ENCODE data around the gene USP30. TPM values are rescaled to one million over a fixed set of nuclear protein-coding genes. Genes with fewer than 3 reads are reported as not detected.
"Not testable (repeated sequence)": the region's sequence is repeated elsewhere in the genome, so short reads cannot be mapped to it uniquely, and the experiment has no call there.

USP30 gene
- total and polyA plus RNA-seq, 3 donors from 2014 or later, result 36.3 to 53.1 (median 49.5) TPM

GRCh38 chr12:109052097-109052413, 321 bp upstream of the USP30 start:
- H3K36me3 ChIP-seq (ENCODE audit: low read depth, missing control alignments), result no peaks in the 10 kb centered on the region
- no peaks in the 10 kb centered on the region for H3K9me3 ChIP-seq
- H3K4me1 ChIP-seq, result peaks cover 6% of the 10 kb centered on the region
- no peaks in the 10 kb centered on the region for H3K27me3 ChIP-seq
- no peak for TF ChIP-seq POLR2A (IDR thresholded peaks at IDR 0.05)
- TF ChIP-seq, protein P1, sequence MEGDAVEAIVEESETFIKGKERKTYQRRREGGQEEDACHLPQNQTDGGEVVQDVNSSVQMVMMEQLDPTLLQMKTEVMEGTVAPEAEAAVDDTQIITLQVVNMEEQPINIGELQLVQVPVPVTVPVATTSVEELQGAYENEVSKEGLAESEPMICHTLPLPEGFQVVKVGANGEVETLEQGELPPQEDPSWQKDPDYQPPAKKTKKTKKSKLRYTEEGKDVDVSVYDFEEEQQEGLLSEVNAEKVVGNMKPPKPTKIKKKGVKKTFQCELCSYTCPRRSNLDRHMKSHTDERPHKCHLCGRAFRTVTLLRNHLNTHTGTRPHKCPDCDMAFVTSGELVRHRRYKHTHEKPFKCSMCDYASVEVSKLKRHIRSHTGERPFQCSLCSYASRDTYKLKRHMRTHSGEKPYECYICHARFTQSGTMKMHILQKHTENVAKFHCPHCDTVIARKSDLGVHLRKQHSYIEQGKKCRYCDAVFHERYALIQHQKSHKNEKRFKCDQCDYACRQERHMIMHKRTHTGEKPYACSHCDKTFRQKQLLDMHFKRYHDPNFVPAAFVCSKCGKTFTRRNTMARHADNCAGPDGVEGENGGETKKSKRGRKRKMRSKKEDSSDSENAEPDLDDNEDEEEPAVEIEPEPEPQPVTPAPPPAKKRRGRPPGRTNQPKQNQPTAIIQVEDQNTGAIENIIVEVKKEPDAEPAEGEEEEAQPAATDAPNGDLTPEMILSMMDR (IDR thresholded peaks at IDR 0.05), result no peak
- 3 to 11% methylated on average over 6 of the region's 6 CpGs for WGBS, 2 donors
- no peak for DNase-seq
- intact Hi-C loops (cut with DNase I; ENCODE audit: low total_unique reads), result no loop called here
- H3K27ac ChIP-seq, result peak overlapping the region; percentile 82 to 88
- peak overlapping the region; percentile 87 to 88 for H3K4me3 ChIP-seq

DNA sequence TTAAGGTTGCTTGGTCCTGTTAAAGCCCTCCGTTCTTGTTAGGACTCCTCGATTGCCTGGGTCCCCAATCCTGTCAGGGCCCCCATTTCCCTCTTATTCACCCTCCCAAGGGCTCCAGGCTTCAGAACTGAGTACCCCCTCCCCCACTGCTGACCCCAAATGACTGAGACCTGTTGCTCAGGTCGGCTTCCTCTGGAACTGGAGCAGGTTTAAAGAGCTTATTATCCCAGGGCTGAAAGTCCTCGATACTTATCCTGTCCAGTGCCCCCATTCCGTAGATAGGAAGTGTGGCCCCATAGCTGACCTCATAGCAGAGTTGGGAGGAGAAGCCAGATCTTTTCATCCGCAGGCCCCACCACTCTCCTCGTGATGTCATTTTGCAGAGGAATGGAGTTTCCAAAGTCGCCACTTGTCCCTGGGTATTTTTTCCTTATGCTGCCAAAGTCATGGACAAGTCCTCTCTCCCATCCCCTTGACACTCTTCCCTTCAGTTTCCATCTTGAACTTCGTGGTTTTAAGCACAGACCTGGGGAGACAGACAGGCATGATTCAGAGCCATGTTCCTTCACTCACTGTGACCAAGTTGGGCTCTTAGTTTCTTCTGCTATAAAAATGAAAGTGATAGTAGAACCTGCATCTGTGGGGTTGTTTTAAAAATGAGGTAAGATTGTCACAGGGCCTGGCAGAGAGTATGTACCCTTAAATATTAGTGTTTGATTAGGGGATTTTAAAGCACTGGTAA, 1.2 kb downstream of the USP30 start:
- Histone ChIP-seq H3K27me3 (no peaks in the 10 kb centered on the region), H3K4me3 (peak overlapping the region; percentile 87 to 88), H3K9me3 (no peaks in the 10 kb centered on the region), H3K4me1 (peaks cover 6% of the 10 kb centered on the region), H3K36me3 (ENCODE audit: low read depth, missing control alignments) (no peaks in the 10 kb centered on the region), H3K27ac (peak overlapping the region; percentile 82 to 88)
- DNase-seq, result peak; percentile 41
- WGBS, 2 donors, result 8 to 10% methylated on average over 9 of the region's 9 CpGs
- intact Hi-C loops (cut with DNase I; ENCODE audit: low total_unique reads), result no loop called here
- TF ChIP-seq POLR2A (IDR thresholded peaks at IDR 0.05), result no peak

- H3K4me3 ChIP-seq; H3K36me3 ChIP-seq (ENCODE audit: low read depth, missing control alignments); H3K9me3 ChIP-seq; H3K27me3 ChIP-seq; H3K4me1 ChIP-seq; DNase-seq; intact Hi-C loops (cut with DNase I; ENCODE audit: low total_unique reads): not testable (repeated sequence)
- 81 to 88% methylated on average over 4 of the region's 4 CpGs for WGBS, 2 donors
- H3K27ac ChIP-seq, result peak overlapping the region; percentile 82 to 88
Observed at GRCh38 chr12:109054124-109054513, 1.7 kb downstream of the USP30 start.

DNA sequence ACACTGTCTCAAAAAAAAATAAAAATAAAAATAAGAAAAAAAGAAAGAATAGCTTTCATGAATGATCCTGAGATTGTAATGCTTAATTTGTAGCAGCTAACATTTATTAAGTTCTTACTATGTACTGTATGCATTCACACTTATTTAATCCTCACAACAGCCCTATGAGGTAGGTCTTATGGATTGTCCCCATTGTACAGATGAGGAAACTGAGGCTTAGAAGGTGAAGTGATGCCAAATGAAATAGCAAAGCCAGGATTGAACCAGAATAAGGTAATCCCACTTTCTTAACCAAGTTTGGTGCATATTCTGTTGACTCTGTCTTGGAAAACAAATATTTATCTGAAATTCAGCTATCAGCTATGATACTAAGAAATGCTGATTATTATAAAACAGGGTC, 2.1 kb downstream of the USP30 start:
- TF ChIP-seq, protein P1 (IDR thresholded peaks at IDR 0.05), result no peak
- TF ChIP-seq POLR2A (IDR thresholded peaks at IDR 0.05), result no peak
- no peaks in the 10 kb centered on the region for H3K9me3 ChIP-seq
- DNase-seq, result no peak
- H3K36me3 ChIP-seq (ENCODE audit: low read depth, missing control alignments), result no peaks in the 10 kb centered on the region
- peak overlapping the region in 1 of 2 donors; percentile 88 for H3K27ac ChIP-seq
- no peak overlapping the region for H3K4me3 ChIP-seq
- intact Hi-C loops (cut with DNase I; ENCODE audit: low total_unique reads), result no loop called here
- no peaks in the 10 kb centered on the region for H3K27me3 ChIP-seq
- H3K4me1 ChIP-seq, result peaks cover 6% of the 10 kb centered on the region

- no peak for TF ChIP-seq POLR2A (IDR thresholded peaks at IDR 0.05)
- TF ChIP-seq, protein P1 (IDR thresholded peaks at IDR 0.05), result no peak
- DNase-seq, result no peak
- Histone ChIP-seq H3K27ac (peak overlapping the region in 1 of 2 donors; percentile 43), H3K9me3 (no peaks in the 10 kb centered on the region), H3K27me3 (no peaks in the 10 kb centered on the region), H3K36me3 (ENCODE audit: low read depth, missing control alignments) (no peaks in the 10 kb centered on the region), H3K4me1 (peaks cover 6% of the 10 kb centered on the region), H3K4me3 (no peak overlapping the region)
- 66 to 73% methylated on average over 3 of the region's 3 CpGs for WGBS, 2 donors
- intact Hi-C loops (cut with DNase I; ENCODE audit: low total_unique reads), result no loop called here
Observed at GRCh38 chr12:109056891-109057290, 4.5 kb downstream of the USP30 start.

GRCh38 chr12:109057376-109057775, 5.0 kb downstream of the USP30 start:
- Histone ChIP-seq H3K9me3 (no peaks in the 10 kb centered on the region), H3K4me1 (peaks cover 6% of the 10 kb centered on the region), H3K36me3 (ENCODE audit: low read depth, missing control alignments) (no peaks in the 10 kb centered on the region), H3K4me3 (no peak overlapping the region), H3K27ac (peak overlapping the region; percentile 43 to 66), H3K27me3 (no peaks in the 10 kb centered on the region)
- intact Hi-C loops (cut with DNase I; ENCODE audit: low total_unique reads), result no loop called here
- DNase-seq, result no peak
- 69 to 87% methylated on average over 1 of the region's 1 CpG for WGBS, 2 donors
- TF ChIP-seq, protein P1 (IDR thresholded peaks at IDR 0.05), result no peak
- no peak for TF ChIP-seq POLR2A (IDR thresholded peaks at IDR 0.05)

All from testis (tissue), 3 donors.